GM21423 (cell line): ENCODE data around the gene CHD2.
A peak's percentile ranks its signal among the peaks of the same experiment; 100 is the strongest.
"Not testable (repeated sequence)": the region's sequence is repeated elsewhere in the genome, so short reads cannot be mapped to it uniquely, and the experiment has no call there.

Experiments used
- ATAC-seq: cut with Tn5 transposase; IDR thresholded peaks from one replicate; pipeline ENCODE4 v1.9.1; 2021; ENCODE audit warnings: mild to moderate bottlenecking, moderate library complexity; ENCODE audit not compliant: unreplicated experiment

The CHD2 gene

DNA sequence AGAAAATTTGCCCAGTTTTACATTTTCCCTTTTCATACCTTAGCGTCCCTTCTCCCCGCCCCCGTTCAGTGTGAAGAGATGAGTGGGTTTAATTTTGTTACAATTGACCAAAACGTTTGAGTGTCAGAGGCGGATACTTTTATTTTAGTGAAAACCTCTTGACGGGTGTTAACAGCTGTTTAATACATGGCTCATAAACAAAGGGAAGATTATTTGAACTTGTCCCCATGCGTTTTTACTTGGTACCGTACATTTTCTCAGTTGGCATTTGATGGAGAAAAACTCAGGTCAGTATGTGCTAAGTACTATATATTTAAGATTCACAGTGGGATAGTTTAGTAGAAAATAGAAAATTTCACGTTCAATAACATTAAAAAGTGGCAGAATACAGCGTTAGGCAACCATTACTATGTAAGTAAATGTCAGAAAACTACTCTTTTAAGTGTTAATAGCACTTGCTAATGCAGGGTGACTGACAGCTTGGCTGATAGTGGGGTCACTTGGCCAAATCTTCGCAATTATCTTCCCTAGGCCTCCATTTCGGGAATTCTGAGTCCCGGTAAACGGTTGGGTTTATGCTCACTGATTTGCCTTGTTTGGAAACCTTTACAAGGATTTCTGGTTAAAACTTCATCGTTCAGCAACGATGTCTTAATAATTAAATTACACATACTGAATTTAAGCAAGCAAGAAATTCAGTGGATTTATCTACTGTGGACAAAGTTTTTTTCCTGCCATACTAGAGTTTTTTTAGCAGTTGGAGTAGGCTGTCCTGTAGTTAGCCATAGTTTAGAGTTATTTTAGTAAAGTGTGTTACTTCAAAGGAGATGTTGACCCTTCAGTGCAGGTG is 4.8 kb downstream of the CHD2 start:
- ATAC-seq = no peak

GRCh38 chr15:92906020-92906419 is 5.9 kb downstream of the CHD2 start:
- ATAC-seq = no peak

- ATAC-seq = peak; percentile 28
Measured at GRCh38 chr15:92906563-92907081, 6.5 kb downstream of the CHD2 start.

GRCh38 chr15:92907229-92907628 is 7.1 kb downstream of the CHD2 start:
- ATAC-seq = no peak

GRCh38 chr15:92907896-92908712 is 8.0 kb downstream of the CHD2 start:
- ATAC-seq = no peak

DNA sequence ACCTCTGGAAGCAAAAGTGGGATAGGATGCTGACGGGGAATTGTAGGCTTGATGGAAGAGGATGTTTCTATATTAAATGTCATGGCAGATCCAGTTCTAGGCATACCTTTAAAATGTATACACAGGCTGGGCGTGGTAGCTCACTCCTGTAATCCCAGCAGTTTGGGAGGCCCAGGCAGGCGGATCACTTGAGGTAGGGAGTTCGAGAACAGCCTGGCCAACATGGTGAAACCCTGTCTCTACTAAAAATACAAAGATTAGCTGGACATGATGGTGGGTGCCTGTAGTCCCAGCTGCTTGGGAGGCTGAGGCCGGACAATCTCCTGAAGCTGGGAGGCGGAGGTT is 8.6 kb downstream of the CHD2 start:
- no peak for ATAC-seq

GRCh38 chr15:92909136-92909781 is 9.1 kb downstream of the CHD2 start:
- ATAC-seq = no peak

GRCh38 chr15:92910451-92910850 is 10.3 kb downstream of the CHD2 start:
- ATAC-seq = no peak

DNA sequence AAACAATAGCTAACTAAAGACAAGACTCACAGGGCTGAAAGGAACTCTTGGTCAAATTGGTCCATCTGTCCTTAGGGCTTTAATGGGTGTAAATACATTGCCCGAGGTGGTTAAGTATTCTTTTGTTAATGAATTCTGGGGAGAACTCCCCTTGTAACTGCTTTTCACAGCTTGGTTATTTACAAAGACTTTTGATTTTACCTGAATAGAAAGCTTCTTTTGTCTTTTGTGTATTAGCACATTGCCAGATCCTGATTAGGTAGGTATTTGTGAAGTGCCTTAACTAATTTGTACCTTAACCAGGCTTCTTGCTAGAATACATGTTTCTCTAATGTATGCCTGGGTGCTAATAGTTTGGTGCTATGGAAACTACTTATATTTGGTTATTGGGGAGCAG is 14.0 kb downstream of the CHD2 start:
- no peak for ATAC-seq

- peak; percentile 41 for ATAC-seq
Measured at GRCh38 chr15:92914768-92915221, 14.7 kb downstream of the CHD2 start.

- no peak for ATAC-seq
Measured at GRCh38 chr15:92915766-92916435, 15.8 kb downstream of the CHD2 start.

GRCh38 chr15:92917598-92918407 is 17.7 kb downstream of the CHD2 start:
- no peak for ATAC-seq

GRCh38 chr15:92918881-92919280 is 18.8 kb downstream of the CHD2 start:
- not testable (repeated sequence) for ATAC-seq

- no peak for ATAC-seq
Measured at GRCh38 chr15:92920595-92921161, 20.6 kb downstream of the CHD2 start.

GRCh38 chr15:92921215-92922131 is 21.3 kb downstream of the CHD2 start:
- no peak for ATAC-seq

- ATAC-seq = peak; percentile 46
Measured at GRCh38 chr15:92922418-92923002, 22.4 kb downstream of the CHD2 start.

GRCh38 chr15:92924216-92924615 is 24.1 kb downstream of the CHD2 start:
- ATAC-seq = no peak

DNA sequence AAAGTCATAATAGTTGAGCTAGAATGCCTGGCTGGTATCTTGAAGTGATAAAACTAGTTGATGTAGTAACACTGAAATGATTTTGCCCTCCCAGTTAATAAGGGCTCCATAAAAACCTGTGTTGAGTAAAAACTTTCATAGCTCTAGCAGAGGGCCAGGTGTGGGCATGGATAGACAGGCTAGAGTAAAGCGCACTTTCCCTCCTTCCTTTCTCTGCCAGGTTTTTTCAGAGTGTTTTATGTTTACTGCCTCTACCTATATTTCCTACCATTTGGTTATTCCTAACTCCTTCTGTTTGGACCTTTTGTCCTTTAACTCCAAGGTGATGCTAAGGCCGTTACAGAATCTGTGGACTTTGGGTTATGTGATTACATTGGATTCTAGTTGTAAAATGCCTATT is 25.3 kb downstream of the CHD2 start:
- no peak for ATAC-seq
